A204.1 (cell line): ENCODE results near the gene RGS14.
"Not testable (repeated sequence)": the region's sequence is repeated elsewhere in the genome, so short reads cannot be mapped to it uniquely, and the experiment has no call there.

ENCODE experiments used
- FAIRE-seq: peaks from 2 replicates; lab custom pipeline; 2012; peaks lifted over from hg19 to GRCh38; lab: Jason Lieb, UNC

The RGS14 gene

GRCh38 chr5:177402271-177403043 lies 44.7 kb downstream of the RGS14 start:
- FAIRE-seq: no peak

GRCh38 chr5:177403102-177403791 lies 45.5 kb downstream of the RGS14 start:
- FAIRE-seq: no peak

DNA sequence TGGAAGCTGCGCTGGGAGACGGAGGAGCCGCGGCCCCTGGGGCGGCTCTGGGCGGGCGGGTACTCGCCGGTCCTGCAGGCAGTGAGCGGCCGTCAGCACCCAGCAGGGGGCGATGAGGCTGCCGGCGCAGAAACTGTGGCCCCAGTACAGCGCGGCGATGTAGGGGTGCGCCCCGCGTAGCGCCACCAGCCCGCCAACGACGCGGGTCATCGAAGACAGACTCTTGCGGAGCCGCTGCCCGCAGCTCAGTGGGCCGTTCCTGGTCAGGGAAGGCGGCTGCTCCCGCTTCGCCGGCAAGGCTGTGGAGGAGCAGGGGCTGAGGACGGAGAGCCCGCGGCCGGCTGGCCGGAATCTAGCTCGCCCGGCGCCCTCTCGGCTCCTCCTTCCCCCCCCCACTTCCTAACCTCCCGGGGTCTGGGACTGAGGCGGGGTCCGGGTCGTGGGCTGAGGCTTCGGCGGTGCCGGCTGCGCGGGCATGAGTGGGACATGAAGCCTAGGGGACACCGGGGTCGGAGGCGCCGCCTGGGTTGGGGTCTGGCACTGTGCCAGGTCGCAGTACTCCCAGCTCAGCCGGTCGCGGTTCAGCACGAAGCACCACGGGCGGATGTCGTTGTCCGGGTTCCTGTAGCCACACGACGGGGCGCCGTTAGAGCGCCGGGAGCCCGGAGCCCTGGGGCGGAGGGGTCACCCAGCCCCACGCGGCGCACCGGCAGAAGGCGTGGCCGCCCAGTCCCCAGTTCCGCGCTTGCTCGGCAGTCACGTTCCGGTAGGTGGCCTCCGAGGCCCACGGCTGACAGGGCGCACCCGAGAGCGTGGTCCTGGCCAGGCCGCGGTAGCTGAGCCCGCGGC lies 46.3 kb downstream of the RGS14 start:
- FAIRE-seq: no peak

DNA sequence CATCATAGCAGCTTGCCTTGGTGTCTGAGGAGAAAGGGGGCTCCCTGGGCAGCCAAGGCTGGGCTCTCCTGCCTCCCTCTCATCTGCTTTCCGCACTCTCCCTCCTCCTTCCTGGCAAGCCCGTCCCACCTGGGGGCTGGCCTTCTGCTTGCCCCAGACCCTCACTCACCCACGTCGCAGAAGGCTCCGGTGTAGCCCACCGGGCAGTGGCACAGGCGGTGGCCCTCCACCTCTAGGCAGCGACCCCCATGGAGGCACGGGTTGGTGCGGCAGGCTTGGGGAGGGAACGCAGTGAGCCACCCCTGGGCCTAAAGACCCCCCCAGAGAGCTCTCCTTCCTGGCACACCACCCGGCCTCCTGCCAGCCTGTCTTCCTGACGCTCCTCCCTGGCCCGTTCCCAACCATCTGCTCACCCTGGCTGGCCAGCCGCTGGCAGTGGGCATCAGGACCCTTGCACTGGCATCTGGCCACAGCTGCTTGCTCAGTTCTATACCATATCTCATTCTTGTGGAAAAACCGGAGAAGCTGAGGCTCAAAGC lies 47.0 kb downstream of the RGS14 start:
- no peak for FAIRE-seq

DNA sequence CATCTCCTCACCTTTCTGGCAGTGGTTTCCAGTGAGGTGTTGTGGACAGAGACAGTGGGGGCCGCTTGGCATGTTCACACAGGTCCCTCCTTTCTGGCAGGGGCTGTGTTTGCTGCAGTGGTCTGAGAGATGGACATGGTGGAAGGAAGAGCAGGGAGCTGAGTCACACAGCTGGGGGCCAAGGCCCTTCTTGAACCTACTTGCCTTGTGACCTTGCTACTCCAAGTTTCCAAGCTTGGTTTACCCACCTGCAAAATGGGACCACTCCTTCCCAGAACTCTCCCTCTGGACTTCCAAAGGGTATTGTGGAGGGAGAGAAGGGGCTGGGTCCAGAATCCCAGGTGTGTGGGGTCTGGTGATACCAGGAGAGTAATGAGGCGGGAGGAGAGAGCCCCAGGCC lies 47.6 kb downstream of the RGS14 start:
- no peak for FAIRE-seq

DNA sequence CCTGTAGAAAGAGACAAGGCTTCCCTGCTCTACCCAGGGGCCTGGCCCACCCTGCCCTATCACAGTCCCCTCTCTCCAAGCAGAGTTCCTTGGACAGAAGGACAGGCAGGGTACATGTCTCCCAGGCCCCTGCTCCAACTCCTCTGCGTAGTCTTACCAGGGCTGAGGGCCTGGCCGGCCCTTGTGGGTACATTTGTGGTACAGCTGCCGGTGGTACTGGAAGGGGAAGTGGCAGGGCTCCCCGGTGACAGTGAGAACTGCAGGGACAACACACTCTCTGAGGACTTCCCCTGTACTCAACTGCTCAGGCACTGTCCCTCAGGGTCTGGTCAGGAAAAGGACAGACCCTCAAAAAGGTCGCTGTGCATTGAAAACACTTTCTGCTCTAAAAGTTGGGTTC lies 48.1 kb downstream of the RGS14 start:
- no peak for FAIRE-seq

DNA sequence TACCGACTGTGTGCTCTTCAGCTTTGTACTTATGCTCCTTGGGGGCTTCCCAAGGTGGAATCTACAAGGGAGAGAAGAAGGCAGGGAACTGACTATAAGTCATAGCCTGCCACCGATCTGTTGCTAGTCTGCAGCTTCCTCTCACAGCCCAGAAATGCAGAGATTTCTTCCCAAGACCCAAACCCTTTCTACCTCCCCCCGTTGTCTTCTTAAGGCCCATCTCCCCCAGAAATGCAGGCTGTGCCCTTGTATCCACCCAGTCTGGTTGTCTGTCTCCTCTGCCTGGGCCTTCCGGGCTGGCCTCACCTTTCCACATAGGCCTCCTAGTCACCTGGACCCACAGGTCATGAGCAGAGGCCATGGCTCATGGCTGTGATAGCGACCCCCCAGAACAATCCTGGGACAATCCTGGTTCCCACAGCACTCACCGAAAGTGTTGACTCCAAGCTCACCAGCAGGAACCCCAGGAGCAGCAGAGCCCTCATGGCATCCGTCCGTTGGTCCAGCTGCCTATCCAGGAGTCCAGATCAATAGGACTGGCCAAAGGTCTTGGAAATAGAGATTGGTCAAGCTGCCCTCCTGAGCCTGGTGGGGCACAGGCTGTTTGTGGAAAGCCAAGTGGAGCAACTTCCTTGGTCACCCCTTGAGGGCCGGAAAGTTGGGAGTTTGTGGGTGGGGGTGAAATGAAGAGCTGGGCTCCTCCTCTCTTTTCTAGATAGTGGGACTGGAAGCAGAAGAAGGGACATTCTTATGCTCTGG lies 51.5 kb downstream of the RGS14 start, which contains the start of gene F12:
TSS of gene F12 (minus strand) at position 522 of the 759 bp plus-strand sequence. CDS start at position 485, 37 bp downstream.
- FAIRE-seq: no peak

GRCh38 chr5:177410575-177410974 lies 52.9 kb downstream of the RGS14 start:
- FAIRE-seq: no peak

- FAIRE-seq: no peak
Observed at GRCh38 chr5:177412603-177413233, 55.0 kb downstream of the RGS14 start.

GRCh38 chr5:177414481-177414880 lies 56.8 kb downstream of the RGS14 start:
- no peak for FAIRE-seq

GRCh38 chr5:177417081-177417480 lies 59.4 kb downstream of the RGS14 start:
- not testable (repeated sequence) for FAIRE-seq

GRCh38 chr5:177419046-177419445 lies 61.3 kb downstream of the RGS14 start:
- no peak for FAIRE-seq

- FAIRE-seq: not testable (repeated sequence)
Observed at GRCh38 chr5:177420472-177420871, 62.7 kb downstream of the RGS14 start.

DNA sequence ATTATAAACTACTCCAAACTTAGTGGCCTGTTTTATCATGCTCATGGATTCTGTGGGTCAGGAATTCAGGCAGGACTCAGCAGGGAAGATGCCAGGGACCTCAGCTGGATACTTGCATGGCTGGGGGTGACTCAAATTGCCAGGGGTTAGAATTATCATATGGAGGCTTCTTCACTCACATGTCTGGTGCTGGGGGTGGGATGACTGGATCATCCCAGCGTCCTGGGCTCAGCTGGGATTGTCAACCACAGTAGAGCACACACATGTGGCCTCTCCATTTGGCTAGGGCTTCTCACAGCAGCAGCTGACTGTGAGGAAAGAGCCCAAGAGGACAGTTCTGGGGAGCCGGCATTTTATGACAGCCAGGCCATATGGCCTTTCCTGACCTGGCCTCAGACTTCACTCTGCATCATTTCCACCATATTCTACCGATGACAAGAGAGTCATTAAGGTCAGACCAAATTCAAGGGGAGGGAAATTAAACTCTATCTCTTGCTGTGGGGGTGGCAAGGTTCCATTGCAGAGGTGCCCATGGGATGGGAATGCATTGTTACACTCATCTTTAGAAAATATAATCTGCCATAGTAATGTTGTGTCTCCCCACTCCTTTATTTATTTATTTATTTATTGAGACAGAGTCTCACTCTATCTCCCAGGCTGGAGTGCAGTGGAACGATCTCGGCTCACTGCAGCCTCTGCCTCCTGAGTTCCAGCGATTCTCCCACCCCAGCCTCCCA lies 63.5 kb downstream of the RGS14 start:
- no peak for FAIRE-seq
